ENCODE results near the gene CAMK2A.

- TF ChIP-seq, protein P1, sequence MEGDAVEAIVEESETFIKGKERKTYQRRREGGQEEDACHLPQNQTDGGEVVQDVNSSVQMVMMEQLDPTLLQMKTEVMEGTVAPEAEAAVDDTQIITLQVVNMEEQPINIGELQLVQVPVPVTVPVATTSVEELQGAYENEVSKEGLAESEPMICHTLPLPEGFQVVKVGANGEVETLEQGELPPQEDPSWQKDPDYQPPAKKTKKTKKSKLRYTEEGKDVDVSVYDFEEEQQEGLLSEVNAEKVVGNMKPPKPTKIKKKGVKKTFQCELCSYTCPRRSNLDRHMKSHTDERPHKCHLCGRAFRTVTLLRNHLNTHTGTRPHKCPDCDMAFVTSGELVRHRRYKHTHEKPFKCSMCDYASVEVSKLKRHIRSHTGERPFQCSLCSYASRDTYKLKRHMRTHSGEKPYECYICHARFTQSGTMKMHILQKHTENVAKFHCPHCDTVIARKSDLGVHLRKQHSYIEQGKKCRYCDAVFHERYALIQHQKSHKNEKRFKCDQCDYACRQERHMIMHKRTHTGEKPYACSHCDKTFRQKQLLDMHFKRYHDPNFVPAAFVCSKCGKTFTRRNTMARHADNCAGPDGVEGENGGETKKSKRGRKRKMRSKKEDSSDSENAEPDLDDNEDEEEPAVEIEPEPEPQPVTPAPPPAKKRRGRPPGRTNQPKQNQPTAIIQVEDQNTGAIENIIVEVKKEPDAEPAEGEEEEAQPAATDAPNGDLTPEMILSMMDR (IDR thresholded peaks at IDR 0.05): no peak
- TF ChIP-seq POLR2A (IDR thresholded peaks at IDR 0.05): no peak
Observed at GRCh38 chr5:150178262-150178661, 111.3 kb downstream of the CAMK2A start.
